B cell (primary cell): Measurements from ENCODE around the gene BNC2. TPM values are rescaled to one million over a fixed set of nuclear protein-coding genes. Genes with fewer than 3 reads are reported as not detected.

Experiments
- ATAC-seq: fragments of 200-7000 bp; cut with Tn5 transposase; one replicate; pipeline ENCODE4 v1.10.0; 2021; ENCODE audit warnings: low read depth, mild to moderate bottlenecking, moderate number of reproducible peaks, moderate library complexity
- CTCF ChIA-PET: fragments of 350-600 bp; sonication (Branson Sonifier 250); formaldehyde crosslinking; loops from one replicate; lab custom pipeline; 2021; ENCODE audit warnings: antibody characterized with exemption, inconsistent platforms; lab: Charles Lee
- POLR2A ChIA-PET: fragments of 350-600 bp; sonication (Branson Sonifier 250); formaldehyde crosslinking; loops from one replicate; lab custom pipeline; 2021; ENCODE audit warnings: antibody characterized with exemption; lab: Charles Lee
- DNase-seq: peaks from one replicate; pipeline ENCODE4 v3.0.0; 2013
- H2AFZ ChIP-seq: 2 replicates; pipeline ENCODE4 v1.6.1; 2012; ENCODE audit warnings: mild to moderate bottlenecking, low read depth, low read length; ENCODE audit not compliant: insufficient read depth, poor library complexity, severe bottlenecking
- H3K27ac ChIP-seq, 2 donors: 1 replicate in 1 of 2; 2 replicates in 1 of 2; pipeline ENCODE4 v1.5.1; 2012 to 2013; ENCODE audit warnings: low read length in 2 of 2, mild to moderate bottlenecking in 2 of 2, moderate library complexity in 1 of 2
- H3K27me3 ChIP-seq, 4 experiments: fragments of 200-600 bp in 1 of 4; sonication (generic) in 1 of 4; replicated peaks in 1 of 4; 1 replicate in 2 of 4; 2 replicates in 2 of 4; pipeline versions ENCODE4 v1.6.1 to v1.7.0; 2013 to 2016; ENCODE audit warnings: low read length in 3 of 4, mild to moderate bottlenecking in 2 of 4, mixed read lengths in 1 of 4, moderate library complexity in 1 of 4; ENCODE audit not compliant: insufficient read depth in 4 of 4, control insufficient read depth in 3 of 4; ENCODE audit errors: control extremely low read depth in 1 of 4
- H3K36me3 ChIP-seq, 2 experiments: replicated peaks in 1 of 2; 1 replicate in 1 of 2; 2 replicates in 1 of 2; pipeline versions ENCODE4 v1.6.1 to v1.7.1; 2013; ENCODE audit warnings: low read length in 1 of 2; ENCODE audit not compliant: insufficient read depth in 2 of 2, control insufficient read depth in 1 of 2; ENCODE audit errors: control extremely low read depth in 1 of 2, extremely low read depth in 1 of 2
- H3K4me1 ChIP-seq, 2 donors: fragments of 200-600 bp in 1 of 2; sonication (generic) in 1 of 2; 1 replicate in 1 of 2; 2 replicates in 1 of 2; pipeline versions ENCODE4 v1.5.1 to v1.6.1; 2013 to 2017; ENCODE audit warnings: low read length in 2 of 2; ENCODE audit not compliant: control insufficient read depth in 2 of 2, insufficient read depth in 2 of 2
- H3K4me2 ChIP-seq: replicated peaks from 2 replicates; pipeline ENCODE3; 2012; ENCODE audit warnings: mild to moderate bottlenecking, low read depth, low read length; ENCODE audit not compliant: poor library complexity, severe bottlenecking
- H3K4me3 ChIP-seq, 5 experiments: fragments of 200-600 bp in 1 of 5; sonication (generic) in 1 of 5; 1 replicate in 3 of 5; 2 replicates in 2 of 5; pipeline versions ENCODE4 v1.5.1 to v1.7.0; 2011 to 2016; ENCODE audit warnings: low read length in 4 of 5, mild to moderate bottlenecking in 4 of 5, low read depth in 2 of 5, control low read depth in 1 of 5, moderate library complexity in 1 of 5; ENCODE audit not compliant: insufficient read depth in 1 of 5; ENCODE audit errors: control extremely low read depth in 1 of 5, extremely low read depth in 1 of 5
- H3K79me2 ChIP-seq: fragments of 200-600 bp; sonication (generic); one replicate; pipeline ENCODE4 v1.6.0; 2016; ENCODE audit warnings: low read length; ENCODE audit not compliant: control insufficient read depth, insufficient read depth
- H3K9ac ChIP-seq: fragments of 200-600 bp; sonication (generic); 2 replicates; pipeline ENCODE4 v1.6.1; 2017; ENCODE audit warnings: mild to moderate bottlenecking, low read length, moderate library complexity
- H3K9me3 ChIP-seq, 3 donors: one replicate each; pipeline versions ENCODE4 v1.6.1 to v1.7.1; 2013; ENCODE audit warnings: low read length in 2 of 3; ENCODE audit not compliant: control insufficient read depth in 2 of 3, insufficient read depth in 1 of 3; ENCODE audit errors: control extremely low read depth in 1 of 3
- H4K20me1 ChIP-seq: 2 replicates; pipeline ENCODE4 v1.6.0; 2012; ENCODE audit warnings: mild to moderate bottlenecking, low read length; ENCODE audit not compliant: insufficient read depth, control insufficient read depth, poor library complexity, severe bottlenecking
- H3K27ac Mint-ChIP-seq: one replicate; pipeline ENCODE4 v1.8.0; 2021; ENCODE audit warnings: mixed read lengths
- H3K27me3 Mint-ChIP-seq: one replicate; pipeline ENCODE4 v1.8.0; 2021; ENCODE audit warnings: mixed read lengths
- H3K4me1 Mint-ChIP-seq: one replicate; pipeline ENCODE4 v1.8.0; 2021; ENCODE audit warnings: mixed read lengths
- H3K4me3 Mint-ChIP-seq: one replicate; pipeline ENCODE4 v1.8.0; 2021; ENCODE audit warnings: mixed read lengths
- H3K9me3 Mint-ChIP-seq: one replicate; pipeline ENCODE4 v1.8.0; 2022; ENCODE audit warnings: mixed read lengths; ENCODE audit not compliant: insufficient read depth
- EZH2 ChIP-seq: IDR thresholded peaks from 2 replicates; pipeline ENCODE4 v1.6.1; 2012; ENCODE audit warnings: borderline replicate concordance, low read depth, mild to moderate bottlenecking, moderate library complexity, low read length; ENCODE audit not compliant: insufficient read depth, poor library complexity, severe bottlenecking
- WGBS: methylation state at CpG from one replicate; pipeline ENCODE4 v1.1.5; 2013; ENCODE audit warnings: missing lambda C conversion rate; ENCODE audit not compliant: insufficient coverage; 5-methylcytosine and 5-hydroxymethylcytosine counted together
- intact Hi-C: fragments of 100-400 bp; cut with micrococcal nuclease; formaldehyde crosslinking; loops from one replicate; pipeline ENCODE4 v1.10.0; 2022
- polyA plus RNA-seq: library from polyadenylated mRNA; depleted of rRNA; stranded (reverse); fragments of >200 nt; gene quantifications from 2 replicates; pipeline ENCODE4 v1.2.3, GENCODE V29; 2012
- total RNA-seq, 2 donors: library from RNA; stranded (reverse); fragments of 120-200 nt in 1 of 2; gene quantifications; 1 replicate in 1 of 2; 2 replicates in 1 of 2; pipeline versions ENCODE4 v1.2.3 to v1.2.4, GENCODE V29; 2013 to 2022
- TF ChIP-seq, protein P1 (sequence below): fragments of 200-600 bp; IDR thresholded peaks from one replicate; pipeline ENCODE4 v1.8.0; 2022; ENCODE audit warnings: antibody characterized with exemption, mild to moderate bottlenecking

The BNC2 gene
- total and polyA plus RNA-seq, 2 donors (not counting 1 experiment from before 2014, with no cell fraction given), result 0.01 TPM; not detected in 1

DNA sequence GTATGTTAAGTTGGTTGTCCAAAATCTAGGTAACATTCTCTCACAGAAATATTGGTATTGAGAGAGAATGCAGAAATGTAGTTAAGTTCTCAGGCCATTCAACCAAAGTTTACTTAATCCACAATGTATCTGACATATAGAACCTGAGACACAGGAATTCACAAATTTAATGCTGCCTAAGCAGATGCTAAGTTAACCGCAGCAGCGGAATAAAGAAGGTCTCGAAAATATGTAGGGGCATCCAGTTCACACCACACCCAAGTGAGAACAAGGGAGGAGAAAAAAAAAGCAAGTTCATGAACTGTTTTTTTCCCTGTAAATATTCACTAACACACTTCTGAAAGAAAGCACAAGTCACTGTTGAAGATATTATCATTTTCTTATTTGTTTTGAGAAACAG lies 194.0 kb downstream of the BNC2 start:
- Histone ChIP-seq H3K4me2 (no peak overlapping the region), H4K20me1 (no peaks in the 10 kb centered on the region), H3K79me2 (no peaks in the 10 kb centered on the region), H3K36me3 (no peaks in the 10 kb centered on the region), H3K27ac (no peak overlapping the region), H3K9ac (no peak overlapping the region), H3K4me1 (no peaks in the 10 kb centered on the region), H3K9me3 (no peaks in the 10 kb centered on the region), H3K27me3 (no peaks in the 10 kb centered on the region), H3K4me3 (no peak overlapping the region), H2AFZ (no peak overlapping the region)
- no peak for TF ChIP-seq EZH2
- TF ChIP-seq, protein P1, sequence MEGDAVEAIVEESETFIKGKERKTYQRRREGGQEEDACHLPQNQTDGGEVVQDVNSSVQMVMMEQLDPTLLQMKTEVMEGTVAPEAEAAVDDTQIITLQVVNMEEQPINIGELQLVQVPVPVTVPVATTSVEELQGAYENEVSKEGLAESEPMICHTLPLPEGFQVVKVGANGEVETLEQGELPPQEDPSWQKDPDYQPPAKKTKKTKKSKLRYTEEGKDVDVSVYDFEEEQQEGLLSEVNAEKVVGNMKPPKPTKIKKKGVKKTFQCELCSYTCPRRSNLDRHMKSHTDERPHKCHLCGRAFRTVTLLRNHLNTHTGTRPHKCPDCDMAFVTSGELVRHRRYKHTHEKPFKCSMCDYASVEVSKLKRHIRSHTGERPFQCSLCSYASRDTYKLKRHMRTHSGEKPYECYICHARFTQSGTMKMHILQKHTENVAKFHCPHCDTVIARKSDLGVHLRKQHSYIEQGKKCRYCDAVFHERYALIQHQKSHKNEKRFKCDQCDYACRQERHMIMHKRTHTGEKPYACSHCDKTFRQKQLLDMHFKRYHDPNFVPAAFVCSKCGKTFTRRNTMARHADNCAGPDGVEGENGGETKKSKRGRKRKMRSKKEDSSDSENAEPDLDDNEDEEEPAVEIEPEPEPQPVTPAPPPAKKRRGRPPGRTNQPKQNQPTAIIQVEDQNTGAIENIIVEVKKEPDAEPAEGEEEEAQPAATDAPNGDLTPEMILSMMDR, result no peak
- Mint-ChIP-seq H3K9me3 (no peaks in the 10 kb centered on the region), H3K4me3 (no peak overlapping the region), H3K4me1 (no peaks in the 10 kb centered on the region), H3K27me3 (no peaks in the 10 kb centered on the region), H3K27ac (no peak overlapping the region)
- CTCF ChIA-PET, result no interaction called here
- POLR2A ChIA-PET, result no interaction called here
- ATAC-seq (no peak), DNase-seq (no peak)
- intact Hi-C loops, result no loop called here
- WGBS, result 100% methylated on average over 1 of the region's 3 CpGs

DNA sequence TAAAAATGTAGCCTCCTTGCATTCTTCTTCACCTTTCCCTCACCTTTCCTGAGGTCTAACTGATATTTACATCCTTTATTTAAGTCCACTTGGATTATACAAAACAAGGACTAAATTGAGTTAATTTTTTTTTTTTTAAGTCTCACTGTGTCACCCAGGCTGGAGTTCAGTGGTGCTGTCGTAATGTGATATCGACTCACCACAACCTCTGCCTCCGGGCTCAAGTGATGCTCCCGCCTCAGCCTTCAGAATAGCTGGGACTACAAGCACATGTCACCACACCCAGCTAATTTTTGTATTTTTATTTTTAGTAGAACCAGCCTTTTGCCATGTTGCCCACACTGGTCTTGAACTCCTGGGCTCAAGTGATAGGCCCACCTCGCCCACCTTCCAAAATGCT lies 195.3 kb downstream of the BNC2 start:
- no peak overlapping the region for H2AFZ ChIP-seq
- no peaks in the 10 kb centered on the region for H3K27me3 ChIP-seq
- DNase-seq (no peak), ATAC-seq (no peak)
- CTCF ChIA-PET, result no interaction called here
- TF ChIP-seq, protein P1, result no peak
- no peak for TF ChIP-seq EZH2
- no peaks in the 10 kb centered on the region for H3K79me2 ChIP-seq
- H3K4me3 Mint-ChIP-seq, result no peak overlapping the region
- no peak overlapping the region for H3K4me3 ChIP-seq
- no peaks in the 10 kb centered on the region for H3K4me1 Mint-ChIP-seq
- no peaks in the 10 kb centered on the region for H3K36me3 ChIP-seq
- H3K9me3 Mint-ChIP-seq, result no peaks in the 10 kb centered on the region
- POLR2A ChIA-PET, result no interaction called here
- H3K4me1 ChIP-seq, result no peaks in the 10 kb centered on the region
- WGBS, result 98% methylated on average over 5 of the region's 5 CpGs
- intact Hi-C loops, result no loop called here
- H3K9ac ChIP-seq, result no peak overlapping the region
- H3K4me2 ChIP-seq, result no peak overlapping the region
- no peak overlapping the region for H3K27ac Mint-ChIP-seq
- H3K27me3 Mint-ChIP-seq, result no peaks in the 10 kb centered on the region
- no peaks in the 10 kb centered on the region for H4K20me1 ChIP-seq
- no peak overlapping the region for H3K27ac ChIP-seq
- no peaks in the 10 kb centered on the region for H3K9me3 ChIP-seq
